ENCODE data around the gene RIBC1.
"Not testable (repeated sequence)": the region's sequence is repeated elsewhere in the genome, so short reads cannot be mapped to it uniquely, and the experiment has no call there.

RIBC1 gene

GRCh38 chrX:53433651-53434639, 11.3 kb downstream of the RIBC1 start, which contains the start of gene HSD17B10:
TSS of gene HSD17B10 (minus strand) at chrX:53434370. CDS start at chrX:53434345, 25 bp downstream.
- FAIRE-seq, result peak; percentile 26
- DNase-seq (ENCODE audit: insufficient read length, low spot score), result peak; percentile 62

GRCh38 chrX:53435997-53436396, 13.3 kb downstream of the RIBC1 start:
- peak; percentile 35 for DNase-seq (ENCODE audit: insufficient read length, low spot score)

GRCh38 chrX:53437206-53437605, 14.5 kb downstream of the RIBC1 start:
- DNase-seq (ENCODE audit: insufficient read length, low spot score) (no peak), FAIRE-seq (no peak)

More at GRCh38 chrX:53435997-53436396, 13.3 kb downstream of the RIBC1 start:
- no peak for FAIRE-seq

- DNase-seq (ENCODE audit: insufficient read length, low spot score) (no peak), FAIRE-seq (no peak)
Measured at GRCh38 chrX:53438174-53438831, 15.6 kb downstream of the RIBC1 start.

GRCh38 chrX:53438832-53439230, 16.2 kb downstream of the RIBC1 start:
- FAIRE-seq, result no peak
- DNase-seq (ENCODE audit: insufficient read length, low spot score), result no peak

GRCh38 chrX:53440101-53440500, 17.4 kb downstream of the RIBC1 start:
- FAIRE-seq (no peak), DNase-seq (ENCODE audit: insufficient read length, low spot score) (no peak)

- FAIRE-seq, result no peak
Measured at GRCh38 chrX:53440621-53441517, 18.2 kb downstream of the RIBC1 start.

GRCh38 chrX:53441531-53442321, 19.1 kb downstream of the RIBC1 start:
- FAIRE-seq, result no peak
- peak; percentile 67 for DNase-seq (ENCODE audit: insufficient read length, low spot score)

More at GRCh38 chrX:53440621-53441517, 18.2 kb downstream of the RIBC1 start:
- no peak for DNase-seq (ENCODE audit: insufficient read length, low spot score)

- FAIRE-seq (no peak), DNase-seq (ENCODE audit: insufficient read length, low spot score) (no peak)
Measured at GRCh38 chrX:53442322-53442631, 19.6 kb downstream of the RIBC1 start.

- DNase-seq (ENCODE audit: insufficient read length, low spot score) (no peak), FAIRE-seq (no peak)
Measured at GRCh38 chrX:53445977-53446376, 23.3 kb downstream of the RIBC1 start.

GRCh38 chrX:53447441-53447840, 24.8 kb downstream of the RIBC1 start:
- FAIRE-seq, result no peak
- no peak for DNase-seq (ENCODE audit: insufficient read length, low spot score)

GRCh38 chrX:53449632-53450031, 27.0 kb downstream of the RIBC1 start:
- FAIRE-seq (no peak), DNase-seq (ENCODE audit: insufficient read length, low spot score) (no peak)

- FAIRE-seq, result no peak
- no peak for DNase-seq (ENCODE audit: insufficient read length, low spot score)
Measured at GRCh38 chrX:53452812-53453211, 30.1 kb downstream of the RIBC1 start.

- no peak for FAIRE-seq
- DNase-seq (ENCODE audit: insufficient read length, low spot score), result no peak
Measured at GRCh38 chrX:53456254-53456653, 33.6 kb downstream of the RIBC1 start.

GRCh38 chrX:53458082-53458481, 35.4 kb downstream of the RIBC1 start:
- DNase-seq (ENCODE audit: insufficient read length, low spot score) (no peak), FAIRE-seq (no peak)

GRCh38 chrX:53468659-53469058, 46.0 kb downstream of the RIBC1 start:
- not testable (repeated sequence) for DNase-seq (ENCODE audit: insufficient read length, low spot score); FAIRE-seq

GRCh38 chrX:53471346-53471745, 48.7 kb downstream of the RIBC1 start:
- FAIRE-seq (no peak), DNase-seq (ENCODE audit: insufficient read length, low spot score) (no peak)

GRCh38 chrX:53474707-53475106, 52.0 kb downstream of the RIBC1 start:
- DNase-seq (ENCODE audit: insufficient read length, low spot score) (no peak), FAIRE-seq (no peak)

GRCh38 chrX:53476371-53476770, 53.7 kb downstream of the RIBC1 start:
- FAIRE-seq, result no peak
- no peak for DNase-seq (ENCODE audit: insufficient read length, low spot score)

- FAIRE-seq (no peak), DNase-seq (ENCODE audit: insufficient read length, low spot score) (no peak)
Measured at GRCh38 chrX:53479301-53479700, 56.6 kb downstream of the RIBC1 start.

All from HTR-8/SVneo (cell line).